Measurements from ENCODE around the gene ABCA7.
A peak's percentile ranks its signal among the peaks of the same experiment; 100 is the strongest.

The ABCA7 gene

GRCh38 chr19:1069009-1069779 is 29.3 kb downstream of the ABCA7 start:
- Histone ChIP-seq H3K9me3 (ENCODE audit: control insufficient read depth, low read length) (no peaks in the 10 kb centered on the region), H3K27ac (ENCODE audit: low read depth, low read length, severe bottlenecking) (no peak overlapping the region), H3K4me1 (ENCODE audit: control insufficient read depth, insufficient read depth, low read length, poor library complexity, severe bottlenecking) (peaks cover 16% of the 10 kb centered on the region), H3K4me3 (ENCODE audit: extremely low read depth, insufficient read depth, low read length, poor library complexity, severe bottlenecking) (no peak overlapping the region), H3K36me3 (ENCODE audit: control insufficient read depth, insufficient read depth, low read length) (no peaks in the 10 kb centered on the region)
- 83 to 87% methylated on average over 21 to 25 of the region's 25 CpGs for WGBS, 2 experiments (ENCODE audit: insufficient coverage in 2 of 2)

- Histone ChIP-seq H3K9me3 (ENCODE audit: control insufficient read depth, low read length) (no peaks in the 10 kb centered on the region), H3K4me1 (ENCODE audit: control insufficient read depth, insufficient read depth, low read length, poor library complexity, severe bottlenecking) (peaks cover 12% of the 10 kb centered on the region), H3K36me3 (ENCODE audit: control insufficient read depth, insufficient read depth, low read length) (no peaks in the 10 kb centered on the region), H3K4me3 (ENCODE audit: extremely low read depth, insufficient read depth, low read length, poor library complexity, severe bottlenecking) (peak overlapping the region; percentile 24), H3K27ac (ENCODE audit: low read depth, low read length, severe bottlenecking) (no peak overlapping the region)
- WGBS, 2 experiments (ENCODE audit: insufficient coverage in 2 of 2): 18 to 20% methylated on average over 17 to 21 of the region's 21 CpGs
These were observed 30.6 kb downstream of the ABCA7 start for GRCh38 chr19:1070576-1070930.

GRCh38 chr19:1070931-1071791 is 31.3 kb downstream of the ABCA7 start:
- WGBS, 2 experiments (ENCODE audit: insufficient coverage in 2 of 2): 3% methylated on average over 83 to 95 of the region's 99 CpGs
- Histone ChIP-seq H3K36me3 (ENCODE audit: control insufficient read depth, insufficient read depth, low read length) (no peaks in the 10 kb centered on the region), H3K4me3 (ENCODE audit: extremely low read depth, insufficient read depth, low read length, poor library complexity, severe bottlenecking) (peak overlapping the region; percentile 24), H3K27ac (ENCODE audit: low read depth, low read length, severe bottlenecking) (no peak overlapping the region), H3K4me1 (ENCODE audit: control insufficient read depth, insufficient read depth, low read length, poor library complexity, severe bottlenecking) (peaks cover 6% of the 10 kb centered on the region), H3K9me3 (ENCODE audit: control insufficient read depth, low read length) (peaks cover 3% of the 10 kb centered on the region)

GRCh38 chr19:1072371-1073015 is 32.6 kb downstream of the ABCA7 start:
- no peak overlapping the region for H3K4me3 ChIP-seq (ENCODE audit: extremely low read depth, insufficient read depth, low read length, poor library complexity, severe bottlenecking)
- H3K27ac ChIP-seq (ENCODE audit: low read depth, low read length, severe bottlenecking): no peak overlapping the region
- H3K9me3 ChIP-seq (ENCODE audit: control insufficient read depth, low read length): peaks cover 3% of the 10 kb centered on the region
- no peaks in the 10 kb centered on the region for H3K36me3 ChIP-seq (ENCODE audit: control insufficient read depth, insufficient read depth, low read length)
- no peaks in the 10 kb centered on the region for H3K4me1 ChIP-seq (ENCODE audit: control insufficient read depth, insufficient read depth, low read length, poor library complexity, severe bottlenecking)
- WGBS, 2 experiments (ENCODE audit: insufficient coverage in 2 of 2): 88 to 93% methylated on average over 5 to 7 of the region's 11 CpGs

GRCh38 chr19:1073063-1073955 is 33.4 kb downstream of the ABCA7 start:
- Histone ChIP-seq H3K9me3 (ENCODE audit: control insufficient read depth, low read length) (peaks cover 3% of the 10 kb centered on the region), H3K4me1 (ENCODE audit: control insufficient read depth, insufficient read depth, low read length, poor library complexity, severe bottlenecking) (no peaks in the 10 kb centered on the region), H3K4me3 (ENCODE audit: extremely low read depth, insufficient read depth, low read length, poor library complexity, severe bottlenecking) (no peak overlapping the region), H3K27ac (ENCODE audit: low read depth, low read length, severe bottlenecking) (no peak overlapping the region), H3K36me3 (ENCODE audit: control insufficient read depth, insufficient read depth, low read length) (no peaks in the 10 kb centered on the region)
- 93 to 96% methylated on average over 22 to 25 of the region's 30 CpGs for WGBS, 2 experiments (ENCODE audit: insufficient coverage in 2 of 2)

GRCh38 chr19:1073956-1074517 is 34.1 kb downstream of the ABCA7 start:
- Histone ChIP-seq H3K4me3 (ENCODE audit: extremely low read depth, insufficient read depth, low read length, poor library complexity, severe bottlenecking) (no peak overlapping the region), H3K4me1 (ENCODE audit: control insufficient read depth, insufficient read depth, low read length, poor library complexity, severe bottlenecking) (no peaks in the 10 kb centered on the region), H3K9me3 (ENCODE audit: control insufficient read depth, low read length) (peaks cover 3% of the 10 kb centered on the region), H3K36me3 (ENCODE audit: control insufficient read depth, insufficient read depth, low read length) (no peaks in the 10 kb centered on the region), H3K27ac (ENCODE audit: low read depth, low read length, severe bottlenecking) (no peak overlapping the region)
- 91 to 93% methylated on average over 24 of the region's 28 CpGs for WGBS, 2 experiments (ENCODE audit: insufficient coverage in 2 of 2)

GRCh38 chr19:1074544-1075283 is 34.8 kb downstream of the ABCA7 start:
- Histone ChIP-seq H3K4me1 (ENCODE audit: control insufficient read depth, insufficient read depth, low read length, poor library complexity, severe bottlenecking) (no peaks in the 10 kb centered on the region), H3K36me3 (ENCODE audit: control insufficient read depth, insufficient read depth, low read length) (no peaks in the 10 kb centered on the region), H3K4me3 (ENCODE audit: extremely low read depth, insufficient read depth, low read length, poor library complexity, severe bottlenecking) (no peak overlapping the region), H3K27ac (ENCODE audit: low read depth, low read length, severe bottlenecking) (no peak overlapping the region), H3K9me3 (ENCODE audit: control insufficient read depth, low read length) (peaks cover 3% of the 10 kb centered on the region)
- 93 to 97% methylated on average over 46 to 48 of the region's 54 CpGs for WGBS, 2 experiments (ENCODE audit: insufficient coverage in 2 of 2)

- no peaks in the 10 kb centered on the region for H3K36me3 ChIP-seq (ENCODE audit: control insufficient read depth, insufficient read depth, low read length)
- no peak overlapping the region for H3K4me3 ChIP-seq (ENCODE audit: extremely low read depth, insufficient read depth, low read length, poor library complexity, severe bottlenecking)
- peaks cover 3% of the 10 kb centered on the region for H3K9me3 ChIP-seq (ENCODE audit: control insufficient read depth, low read length)
- no peaks in the 10 kb centered on the region for H3K4me1 ChIP-seq (ENCODE audit: control insufficient read depth, insufficient read depth, low read length, poor library complexity, severe bottlenecking)
- 93 to 98% methylated on average over 4 of the region's 4 CpGs for WGBS, 2 experiments (ENCODE audit: insufficient coverage in 2 of 2)
- no peak overlapping the region for H3K27ac ChIP-seq (ENCODE audit: low read depth, low read length, severe bottlenecking)
These were observed 36.1 kb downstream of the ABCA7 start for GRCh38 chr19:1076046-1076386.

- 93 to 96% methylated on average over 11 to 16 of the region's 16 CpGs for WGBS, 2 experiments (ENCODE audit: insufficient coverage in 2 of 2)
- Histone ChIP-seq H3K36me3 (ENCODE audit: control insufficient read depth, insufficient read depth, low read length) (no peaks in the 10 kb centered on the region), H3K9me3 (ENCODE audit: control insufficient read depth, low read length) (peaks cover 3% of the 10 kb centered on the region), H3K4me1 (ENCODE audit: control insufficient read depth, insufficient read depth, low read length, poor library complexity, severe bottlenecking) (no peaks in the 10 kb centered on the region), H3K27ac (ENCODE audit: low read depth, low read length, severe bottlenecking) (no peak overlapping the region), H3K4me3 (ENCODE audit: extremely low read depth, insufficient read depth, low read length, poor library complexity, severe bottlenecking) (no peak overlapping the region)
These were observed 37.0 kb downstream of the ABCA7 start for GRCh38 chr19:1076951-1077350.
